ENCODE results near the gene HECTD1. TPM values are rescaled to one million over a fixed set of nuclear protein-coding genes. Genes with fewer than 3 reads are reported as not detected.

HECTD1 gene
- polyA plus RNA-seq, 1 experiment: 121 TPM

DNA sequence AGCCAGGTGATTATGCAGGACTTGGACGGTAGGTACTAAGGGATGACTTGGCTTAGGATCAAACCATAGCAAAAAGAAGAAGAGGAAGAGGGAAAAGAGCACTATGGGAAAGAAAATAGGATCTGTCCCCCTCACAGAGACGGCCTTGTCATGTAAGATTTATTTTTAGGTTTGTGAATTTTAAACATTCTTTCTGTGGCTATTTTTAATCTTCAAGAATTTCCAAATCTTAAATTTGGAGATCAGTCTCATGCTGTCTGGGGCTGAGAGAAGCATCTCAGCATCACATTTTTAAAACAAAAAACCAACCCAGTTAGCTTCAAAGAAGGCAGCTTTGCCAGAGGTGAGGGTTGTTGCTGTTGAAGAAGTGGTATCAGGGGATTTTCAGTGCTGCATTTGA lies 128.8 kb downstream of the HECTD1 start:
- CTCF ChIA-PET: no interaction called here
- H3K4me3 ChIP-seq (ENCODE audit: low read depth, low read length): no peak overlapping the region
- TF ChIP-seq, protein P1, sequence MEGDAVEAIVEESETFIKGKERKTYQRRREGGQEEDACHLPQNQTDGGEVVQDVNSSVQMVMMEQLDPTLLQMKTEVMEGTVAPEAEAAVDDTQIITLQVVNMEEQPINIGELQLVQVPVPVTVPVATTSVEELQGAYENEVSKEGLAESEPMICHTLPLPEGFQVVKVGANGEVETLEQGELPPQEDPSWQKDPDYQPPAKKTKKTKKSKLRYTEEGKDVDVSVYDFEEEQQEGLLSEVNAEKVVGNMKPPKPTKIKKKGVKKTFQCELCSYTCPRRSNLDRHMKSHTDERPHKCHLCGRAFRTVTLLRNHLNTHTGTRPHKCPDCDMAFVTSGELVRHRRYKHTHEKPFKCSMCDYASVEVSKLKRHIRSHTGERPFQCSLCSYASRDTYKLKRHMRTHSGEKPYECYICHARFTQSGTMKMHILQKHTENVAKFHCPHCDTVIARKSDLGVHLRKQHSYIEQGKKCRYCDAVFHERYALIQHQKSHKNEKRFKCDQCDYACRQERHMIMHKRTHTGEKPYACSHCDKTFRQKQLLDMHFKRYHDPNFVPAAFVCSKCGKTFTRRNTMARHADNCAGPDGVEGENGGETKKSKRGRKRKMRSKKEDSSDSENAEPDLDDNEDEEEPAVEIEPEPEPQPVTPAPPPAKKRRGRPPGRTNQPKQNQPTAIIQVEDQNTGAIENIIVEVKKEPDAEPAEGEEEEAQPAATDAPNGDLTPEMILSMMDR (IDR thresholded peaks at IDR 0.05; ENCODE audit: low read depth, low read length): no peak
- no peak for DNase-seq (ENCODE audit: low read depth, low spot score)
- no peaks in the 10 kb centered on the region for H3K27me3 ChIP-seq (ENCODE audit: control insufficient read depth, insufficient read depth, low read length)
- no peaks in the 10 kb centered on the region for H3K9me3 ChIP-seq (ENCODE audit: control insufficient read depth, insufficient read depth, low read length)
- no peak overlapping the region for H3K27ac ChIP-seq (ENCODE audit: low read depth, low read length)
- POLR2A ChIA-PET: no interaction called here

DNA sequence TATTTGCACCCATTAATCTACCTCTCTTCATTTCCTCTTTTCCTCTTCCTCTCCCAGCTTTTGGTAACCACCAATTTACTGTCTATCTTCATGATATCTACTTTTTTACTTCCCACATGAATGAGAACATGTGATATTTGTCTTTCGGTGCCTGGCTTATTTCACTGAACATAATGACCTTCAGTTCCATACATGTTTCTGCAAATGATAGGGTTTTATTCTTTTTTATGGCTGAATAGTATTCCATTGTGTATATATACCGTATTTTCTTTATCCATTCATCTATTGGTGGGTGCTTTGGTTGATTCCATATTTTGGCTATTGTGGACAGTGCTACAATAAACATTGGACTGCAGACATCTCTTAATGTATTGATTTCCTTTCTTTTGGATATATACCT lies 132.4 kb downstream of the HECTD1 start:
- ChIA-PET POLR2A (no interaction called here), CTCF (no interaction called here)
- Histone ChIP-seq H3K27ac (ENCODE audit: low read depth, low read length) (no peak overlapping the region), H3K4me3 (ENCODE audit: low read depth, low read length) (no peak overlapping the region), H3K9me3 (ENCODE audit: control insufficient read depth, insufficient read depth, low read length) (no peaks in the 10 kb centered on the region), H3K27me3 (ENCODE audit: control insufficient read depth, insufficient read depth, low read length) (no peaks in the 10 kb centered on the region)
- TF ChIP-seq, protein P1 (IDR thresholded peaks at IDR 0.05; ENCODE audit: low read depth, low read length): no peak
- no peak for DNase-seq (ENCODE audit: low read depth, low spot score)

DNA sequence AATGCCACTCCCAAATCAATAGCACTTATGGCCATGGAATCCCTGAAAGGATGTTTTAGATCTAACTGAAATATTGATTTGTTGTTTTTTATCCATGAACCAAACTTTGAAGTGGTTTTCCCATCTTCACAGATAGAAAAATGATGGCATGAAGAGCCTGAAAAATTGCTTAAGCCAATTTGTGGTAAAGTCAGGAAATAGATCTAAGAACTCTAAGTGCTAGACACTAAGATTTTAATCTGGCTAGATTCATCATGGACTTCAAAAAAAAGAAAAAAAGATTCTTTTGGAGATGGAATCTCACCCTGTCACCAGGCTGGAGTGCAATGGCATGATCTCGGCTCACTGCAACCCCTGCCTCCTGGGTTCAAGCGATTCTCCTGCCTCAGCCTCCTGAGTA lies 136.4 kb downstream of the HECTD1 start:
- no peaks in the 10 kb centered on the region for H3K27me3 ChIP-seq (ENCODE audit: control insufficient read depth, insufficient read depth, low read length)
- ChIA-PET POLR2A (interaction anchor here (0.8 kb wide), 1 partner anchor 83 kb away, joined by 3 read pairs; no protein-coding TSS in a partner anchor), CTCF (interaction anchor here (0.9 kb wide), 1 partner anchor 91 kb away, joined by 4 read pairs; no protein-coding TSS in a partner anchor)
- TF ChIP-seq, protein P1 (IDR thresholded peaks at IDR 0.05; ENCODE audit: low read depth, low read length): no peak
- H3K9me3 ChIP-seq (ENCODE audit: control insufficient read depth, insufficient read depth, low read length): no peaks in the 10 kb centered on the region
- H3K4me3 ChIP-seq (ENCODE audit: low read depth, low read length): no peak overlapping the region
- no peak for DNase-seq (ENCODE audit: low read depth, low spot score)
- H3K27ac ChIP-seq (ENCODE audit: low read depth, low read length): no peak overlapping the region

DNA sequence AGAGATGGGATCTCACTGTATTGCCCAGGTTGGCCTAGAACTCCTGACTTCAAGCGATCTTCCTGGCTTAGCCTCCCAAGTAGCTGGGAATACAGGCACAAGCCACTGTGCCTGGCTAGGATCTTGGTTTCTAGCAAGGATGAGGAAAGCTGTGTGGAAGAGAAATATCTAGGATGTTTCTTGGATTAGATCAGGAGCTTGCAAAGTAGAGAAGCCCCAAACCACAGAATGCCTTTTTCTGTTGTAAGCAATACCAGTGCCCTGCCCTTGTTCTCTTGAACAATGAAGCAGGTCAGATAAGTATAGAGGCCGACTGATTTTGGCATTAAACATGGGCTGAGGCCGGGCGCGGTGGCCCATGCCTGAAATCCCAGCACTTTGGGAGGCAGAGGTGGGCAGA lies 137.2 kb downstream of the HECTD1 start:
- H3K4me3 ChIP-seq (ENCODE audit: low read depth, low read length): no peak overlapping the region
- ChIA-PET CTCF (interaction anchor here (0.9 to 1.7 kb wide), 2 partner anchors 12 to 90 kb away, joined by 4 to 6 read pairs; no protein-coding TSS in a partner anchor), POLR2A (interaction anchor here (0.8 to 1.2 kb wide), 3 partner anchors 11 to 83 kb away, joined by 3 to 8 read pairs (median 3); partner anchors contain the start of gene STRN3)
- TF ChIP-seq, protein P1 (IDR thresholded peaks at IDR 0.05; ENCODE audit: low read depth, low read length): no peak
- no peaks in the 10 kb centered on the region for H3K9me3 ChIP-seq (ENCODE audit: control insufficient read depth, insufficient read depth, low read length)
- no peaks in the 10 kb centered on the region for H3K27me3 ChIP-seq (ENCODE audit: control insufficient read depth, insufficient read depth, low read length)
- peak overlapping the region; percentile 75 for H3K27ac ChIP-seq (ENCODE audit: low read depth, low read length)
- DNase-seq (ENCODE audit: low read depth, low spot score): peak; percentile 78

DNA sequence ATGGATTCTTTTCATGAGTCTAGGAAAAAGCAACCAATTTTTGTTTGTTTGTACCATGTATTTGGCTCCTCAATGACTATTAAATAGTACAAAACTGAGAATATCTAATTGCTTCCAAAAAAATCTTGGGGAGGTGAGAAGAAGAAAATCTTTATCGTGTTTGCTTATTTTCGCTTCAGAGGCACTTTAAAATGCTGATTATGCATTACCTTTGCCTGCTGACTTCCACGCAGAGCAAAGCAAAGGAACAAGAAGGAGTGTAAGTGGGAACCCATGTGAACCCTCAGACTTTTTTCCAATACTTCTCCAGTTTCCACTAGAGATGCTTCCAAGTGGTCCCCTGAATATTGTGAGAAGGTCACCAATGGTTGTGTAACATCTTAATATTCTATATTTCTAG lies 138.2 kb downstream of the HECTD1 start:
- Histone ChIP-seq H3K27me3 (ENCODE audit: control insufficient read depth, insufficient read depth, low read length) (no peaks in the 10 kb centered on the region), H3K9me3 (ENCODE audit: control insufficient read depth, insufficient read depth, low read length) (no peaks in the 10 kb centered on the region), H3K27ac (ENCODE audit: low read depth, low read length) (no peak overlapping the region), H3K4me3 (ENCODE audit: low read depth, low read length) (no peak overlapping the region)
- CTCF ChIA-PET: interaction anchor here (1.0 to 1.7 kb wide), 2 partner anchors 13 to 21 kb away, joined by 3 to 6 read pairs; no protein-coding TSS in a partner anchor
- POLR2A ChIA-PET: no interaction called here
- DNase-seq (ENCODE audit: low read depth, low spot score): no peak
- TF ChIP-seq, protein P1 (IDR thresholded peaks at IDR 0.05; ENCODE audit: low read depth, low read length): no peak

Measured in AG04450 (cell line).